Measurements from ENCODE around the gene ASRGL1.

The ASRGL1 gene

GRCh38 chr11:62394825-62395538 is 57.7 kb downstream of the ASRGL1 start:
- Mint-ChIP-seq H3K9me3 (no peaks in the 10 kb centered on the region), H3K4me1 (ENCODE audit: low read depth) (peaks cover 25% of the 10 kb centered on the region), H3K36me3 (ENCODE audit: low read depth) (peaks cover 3% of the 10 kb centered on the region), H3K4me3 (no peak overlapping the region), H3K27me3 (no peaks in the 10 kb centered on the region), H3K27ac (no peak overlapping the region)

DNA sequence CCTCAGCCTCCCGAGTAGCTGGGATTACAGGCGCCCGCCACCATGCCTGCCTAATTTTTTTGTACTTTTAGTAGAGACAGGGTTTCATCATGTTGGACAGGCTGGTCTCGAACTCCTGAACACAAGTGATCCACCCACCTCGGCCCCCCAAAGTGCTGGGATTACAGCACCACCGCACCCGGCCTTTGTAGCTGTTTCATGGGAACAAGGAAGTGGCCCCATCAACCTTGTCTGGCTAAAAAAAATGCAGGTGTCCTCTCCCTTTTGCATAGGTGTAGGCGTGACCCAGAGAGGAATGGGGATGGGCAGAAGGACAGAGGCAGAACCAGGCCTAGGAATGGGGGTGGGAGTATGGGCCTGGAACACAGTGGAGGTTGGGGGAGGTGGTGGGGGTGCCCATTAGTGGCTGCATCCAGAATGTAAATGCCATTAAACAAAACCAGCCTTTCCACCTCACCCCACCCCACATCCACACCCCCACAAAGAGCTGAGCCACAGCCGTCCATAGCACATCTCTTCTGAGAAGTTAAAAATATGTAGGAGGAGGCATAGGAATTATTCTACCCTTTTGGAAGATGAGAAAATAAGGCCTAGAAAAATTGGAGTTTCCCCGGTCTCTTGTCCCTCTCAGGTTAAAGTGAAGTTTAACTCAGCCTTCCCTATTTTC is 58.8 kb downstream of the ASRGL1 start:
- no peaks in the 10 kb centered on the region for H3K9me3 Mint-ChIP-seq
- peaks cover 3% of the 10 kb centered on the region for H3K36me3 Mint-ChIP-seq (ENCODE audit: low read depth)
- no peak overlapping the region for H3K27ac Mint-ChIP-seq
- no peak overlapping the region for H3K4me3 Mint-ChIP-seq
- H3K27me3 Mint-ChIP-seq: no peaks in the 10 kb centered on the region
- H3K4me1 Mint-ChIP-seq (ENCODE audit: low read depth): peaks cover 34% of the 10 kb centered on the region

DNA sequence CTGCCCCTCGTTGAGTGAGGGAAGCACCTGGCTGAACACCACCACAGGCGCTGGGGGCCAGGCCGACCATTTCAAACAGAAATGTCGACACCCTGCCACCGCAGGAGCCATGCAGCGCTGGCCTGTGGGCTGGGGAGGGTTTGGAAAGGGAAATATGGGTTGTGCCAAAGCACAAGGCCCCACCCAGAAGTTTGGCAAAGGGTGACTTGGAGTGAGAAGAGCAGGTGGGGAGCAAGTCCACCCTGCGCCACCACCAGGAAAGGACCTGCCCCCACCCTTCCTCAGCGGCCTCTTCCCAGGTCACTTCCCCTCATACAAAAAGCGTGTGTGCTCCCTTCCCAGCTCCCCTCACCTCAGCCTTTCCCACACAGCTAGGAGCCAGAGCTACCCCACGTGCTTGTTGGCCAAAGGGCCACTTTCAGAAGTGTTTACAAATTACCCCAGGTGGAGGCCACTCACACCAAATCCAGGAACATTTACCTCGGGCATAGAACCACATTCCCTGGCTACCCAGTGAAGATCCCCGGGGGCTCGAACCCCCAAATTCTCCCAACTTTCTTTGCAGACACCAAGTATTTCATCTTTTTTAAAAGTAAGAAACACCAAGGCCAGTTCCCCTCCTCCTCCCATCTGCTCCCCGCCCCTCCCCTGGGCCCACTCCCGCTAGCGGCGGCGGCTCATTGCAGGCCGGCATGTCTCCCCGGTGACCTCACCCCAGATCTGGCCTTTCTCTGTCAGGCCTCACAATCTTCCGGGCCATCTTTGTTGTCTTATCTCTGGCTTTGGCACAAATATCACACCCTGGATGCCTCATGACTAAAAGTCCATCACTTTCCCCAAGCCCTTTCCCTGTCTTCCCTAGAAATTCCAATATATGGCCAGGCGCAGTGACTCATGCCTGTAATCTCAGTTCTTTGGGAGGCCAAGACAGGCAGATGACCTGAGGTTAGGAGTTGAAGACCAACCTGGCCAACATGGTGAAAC is 61.1 kb downstream of the ASRGL1 start:
- no peaks in the 10 kb centered on the region for H3K9me3 Mint-ChIP-seq

GRCh38 chr11:62399172-62399877 is 62.1 kb downstream of the ASRGL1 start:
- no peak overlapping the region for H3K27ac Mint-ChIP-seq
- H3K36me3 Mint-ChIP-seq (ENCODE audit: low read depth): peaks cover 3% of the 10 kb centered on the region
- H3K27me3 Mint-ChIP-seq: no peaks in the 10 kb centered on the region
- peaks cover 49% of the 10 kb centered on the region for H3K4me1 Mint-ChIP-seq (ENCODE audit: low read depth)
- H3K4me3 Mint-ChIP-seq: no peak overlapping the region
- no peaks in the 10 kb centered on the region for H3K9me3 Mint-ChIP-seq

More for the DNA sequence above, 61.1 kb downstream of the ASRGL1 start:
- Mint-ChIP-seq H3K27ac (no peak overlapping the region), H3K36me3 (ENCODE audit: low read depth) (peaks cover 3% of the 10 kb centered on the region), H3K4me1 (ENCODE audit: low read depth) (peaks cover 51% of the 10 kb centered on the region), H3K27me3 (no peaks in the 10 kb centered on the region), H3K4me3 (no peak overlapping the region)

DNA sequence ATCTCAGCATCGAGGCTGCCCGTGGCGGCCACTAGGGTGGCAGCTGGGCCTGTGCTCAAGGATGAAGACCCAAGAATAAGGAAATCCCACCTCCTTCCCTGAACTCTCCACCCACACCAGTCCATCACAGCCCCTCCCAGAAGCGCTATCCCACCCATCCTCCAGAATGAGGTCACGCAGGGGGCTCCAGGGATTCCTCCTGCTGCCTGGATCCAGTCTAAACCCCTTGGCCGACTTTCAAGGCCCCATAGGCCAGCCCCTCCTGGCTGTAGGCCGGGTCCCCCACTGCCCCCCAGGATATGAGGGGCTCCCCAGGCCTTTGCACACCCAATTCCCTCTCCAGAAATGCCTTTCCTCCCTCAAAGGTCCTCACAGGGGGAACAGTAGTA is 62.6 kb downstream of the ASRGL1 start:
- no peaks in the 10 kb centered on the region for H3K9me3 Mint-ChIP-seq
- H3K36me3 Mint-ChIP-seq (ENCODE audit: low read depth): peaks cover 3% of the 10 kb centered on the region
- no peaks in the 10 kb centered on the region for H3K27me3 Mint-ChIP-seq
- peaks cover 48% of the 10 kb centered on the region for H3K4me1 Mint-ChIP-seq (ENCODE audit: low read depth)
- no peak overlapping the region for H3K27ac Mint-ChIP-seq
- no peak overlapping the region for H3K4me3 Mint-ChIP-seq

GRCh38 chr11:62400281-62400680 is 63.0 kb downstream of the ASRGL1 start:
- H3K9me3 Mint-ChIP-seq: no peaks in the 10 kb centered on the region
- no peak overlapping the region for H3K4me3 Mint-ChIP-seq
- no peak overlapping the region for H3K27ac Mint-ChIP-seq
- no peaks in the 10 kb centered on the region for H3K27me3 Mint-ChIP-seq
- peaks cover 3% of the 10 kb centered on the region for H3K36me3 Mint-ChIP-seq (ENCODE audit: low read depth)
- H3K4me1 Mint-ChIP-seq (ENCODE audit: low read depth): peaks cover 45% of the 10 kb centered on the region

DNA sequence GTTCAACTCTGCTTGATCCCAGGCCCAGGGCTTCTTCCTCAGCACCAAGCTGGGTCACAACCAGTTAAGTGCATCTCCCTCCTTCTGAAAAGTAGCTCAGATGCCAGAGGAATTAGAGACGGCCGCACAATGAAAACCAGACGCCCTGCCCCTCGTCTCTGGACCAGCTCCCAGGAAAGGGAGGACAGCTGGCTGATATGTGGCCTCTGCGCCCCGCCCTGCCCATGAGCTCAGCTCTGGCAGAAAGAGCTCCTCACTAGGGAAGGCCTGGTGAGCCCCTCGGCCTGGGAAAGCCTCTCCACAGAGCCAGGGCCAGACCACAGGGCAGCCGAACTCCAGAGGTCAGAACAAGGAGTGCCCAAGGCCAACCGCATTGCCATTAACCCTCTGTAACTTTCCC is 63.5 kb downstream of the ASRGL1 start:
- H3K4me3 Mint-ChIP-seq: peak overlapping the region; percentile 85
- H3K36me3 Mint-ChIP-seq (ENCODE audit: low read depth): peaks cover 3% of the 10 kb centered on the region
- no peak overlapping the region for H3K27ac Mint-ChIP-seq
- H3K9me3 Mint-ChIP-seq: no peaks in the 10 kb centered on the region
- peaks cover 45% of the 10 kb centered on the region for H3K4me1 Mint-ChIP-seq (ENCODE audit: low read depth)
- H3K27me3 Mint-ChIP-seq: no peaks in the 10 kb centered on the region

GRCh38 chr11:62401356-62401755 is 64.1 kb downstream of the ASRGL1 start:
- H3K4me3 Mint-ChIP-seq: peak overlapping the region; percentile 85
- H3K27me3 Mint-ChIP-seq: no peaks in the 10 kb centered on the region
- no peaks in the 10 kb centered on the region for H3K9me3 Mint-ChIP-seq
- H3K36me3 Mint-ChIP-seq (ENCODE audit: low read depth): peaks cover 3% of the 10 kb centered on the region
- peaks cover 45% of the 10 kb centered on the region for H3K4me1 Mint-ChIP-seq (ENCODE audit: low read depth)
- peak overlapping the region; percentile 96 for H3K27ac Mint-ChIP-seq

DNA sequence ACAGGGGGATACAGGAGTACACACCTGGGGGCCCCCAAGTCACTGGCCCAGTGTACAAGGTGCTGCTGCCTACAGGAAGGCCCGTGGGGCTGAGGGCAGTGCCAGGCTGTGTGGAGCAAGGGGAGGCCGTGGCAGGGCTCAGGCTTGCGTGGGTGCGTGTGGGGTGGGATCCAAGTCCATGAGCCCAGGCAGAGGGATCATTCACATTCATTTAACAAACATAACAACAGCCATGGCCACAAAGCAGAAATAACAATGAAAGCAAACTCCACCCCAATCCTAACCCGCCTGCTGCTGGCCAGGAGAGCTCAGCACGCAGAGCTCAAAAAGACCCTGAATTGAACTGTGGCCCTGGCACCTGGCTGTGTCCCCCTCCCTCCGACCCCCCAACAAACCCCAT is 64.6 kb downstream of the ASRGL1 start:
- H3K27ac Mint-ChIP-seq: peak overlapping the region; percentile 96
- no peaks in the 10 kb centered on the region for H3K9me3 Mint-ChIP-seq
- H3K4me3 Mint-ChIP-seq: peak overlapping the region; percentile 85
- peaks cover 3% of the 10 kb centered on the region for H3K36me3 Mint-ChIP-seq (ENCODE audit: low read depth)
- H3K27me3 Mint-ChIP-seq: no peaks in the 10 kb centered on the region
- peaks cover 45% of the 10 kb centered on the region for H3K4me1 Mint-ChIP-seq (ENCODE audit: low read depth)

GRCh38 chr11:62402226-62402959 is 65.1 kb downstream of the ASRGL1 start:
- Mint-ChIP-seq H3K36me3 (ENCODE audit: low read depth) (peaks cover 3% of the 10 kb centered on the region), H3K4me3 (peak overlapping the region; percentile 85), H3K9me3 (no peaks in the 10 kb centered on the region), H3K27ac (peak overlapping the region; percentile 96), H3K4me1 (ENCODE audit: low read depth) (peaks cover 45% of the 10 kb centered on the region), H3K27me3 (no peaks in the 10 kb centered on the region)

DNA sequence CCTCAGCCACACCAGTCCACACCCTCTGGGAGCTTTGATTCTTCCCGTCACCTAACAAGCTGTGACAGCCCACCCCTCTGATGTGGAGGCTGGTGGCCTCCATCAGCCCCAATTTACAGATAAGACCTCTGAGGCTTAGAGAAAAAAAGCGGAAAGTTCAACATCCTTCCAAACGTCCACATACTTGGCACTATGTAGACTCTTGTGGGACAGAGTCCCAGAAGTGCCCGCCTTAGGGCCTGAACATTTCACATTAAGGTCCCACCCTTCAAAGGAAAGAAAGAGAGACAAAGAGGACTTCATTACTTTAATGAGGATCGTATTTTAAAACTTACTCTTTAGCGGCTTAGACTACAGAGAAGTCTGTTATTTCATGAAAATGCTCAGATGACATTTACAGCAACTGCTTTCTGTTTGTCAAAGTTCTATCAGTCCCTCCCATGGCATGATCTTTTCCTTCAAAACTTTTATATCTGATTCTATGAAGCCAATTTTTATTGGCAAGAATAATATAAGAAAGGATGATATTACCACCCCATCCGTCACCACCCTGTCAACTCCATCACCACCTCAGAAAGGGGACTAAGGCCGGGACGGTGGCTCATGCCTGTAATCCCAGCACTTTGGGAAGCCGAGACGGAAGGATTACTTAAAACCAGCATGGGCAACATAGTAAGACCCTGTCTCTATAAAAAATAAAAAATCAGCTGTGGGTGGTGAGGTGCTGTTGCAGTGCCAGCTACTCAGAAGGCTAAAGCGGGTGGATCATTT is 65.9 kb downstream of the ASRGL1 start:
- Mint-ChIP-seq H3K9me3 (no peaks in the 10 kb centered on the region), H3K4me3 (peak overlapping the region; percentile 85), H3K27ac (peak overlapping the region; percentile 96), H3K36me3 (ENCODE audit: low read depth) (no peaks in the 10 kb centered on the region), H3K27me3 (no peaks in the 10 kb centered on the region), H3K4me1 (ENCODE audit: low read depth) (peaks cover 45% of the 10 kb centered on the region)

DNA sequence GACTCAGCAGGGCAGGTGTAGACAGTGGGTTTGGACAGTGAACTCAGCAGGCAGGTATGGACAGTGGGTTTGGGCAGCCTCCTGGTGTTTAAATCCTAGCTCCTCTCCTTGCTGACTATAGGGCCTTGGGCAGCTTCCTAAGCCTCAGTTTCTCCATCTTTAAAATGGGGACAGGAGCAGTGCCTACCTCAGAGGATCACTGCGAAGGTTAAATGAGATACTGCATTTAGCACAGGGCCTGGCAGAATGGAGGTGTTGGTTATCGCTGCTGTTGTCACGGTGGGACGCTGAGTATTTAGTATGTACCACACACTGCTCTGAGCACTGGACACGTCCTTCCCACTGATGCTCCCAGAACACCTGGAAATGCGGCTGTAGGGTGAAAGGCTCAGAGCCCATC is 67.2 kb downstream of the ASRGL1 start:
- no peak overlapping the region for H3K4me3 Mint-ChIP-seq
- H3K36me3 Mint-ChIP-seq (ENCODE audit: low read depth): no peaks in the 10 kb centered on the region
- peaks cover 32% of the 10 kb centered on the region for H3K4me1 Mint-ChIP-seq (ENCODE audit: low read depth)
- H3K27me3 Mint-ChIP-seq: no peaks in the 10 kb centered on the region
- H3K27ac Mint-ChIP-seq: no peak overlapping the region
- H3K9me3 Mint-ChIP-seq: no peaks in the 10 kb centered on the region

GRCh38 chr11:62404901-62405300 is 67.7 kb downstream of the ASRGL1 start:
- Mint-ChIP-seq H3K9me3 (no peaks in the 10 kb centered on the region), H3K4me3 (no peak overlapping the region), H3K27ac (no peak overlapping the region), H3K4me1 (ENCODE audit: low read depth) (peaks cover 30% of the 10 kb centered on the region), H3K27me3 (no peaks in the 10 kb centered on the region), H3K36me3 (ENCODE audit: low read depth) (no peaks in the 10 kb centered on the region)
